ENCODE data around the gene AFMID.
A peak's percentile ranks its signal among the peaks of the same experiment; 100 is the strongest.

The AFMID gene

DNA sequence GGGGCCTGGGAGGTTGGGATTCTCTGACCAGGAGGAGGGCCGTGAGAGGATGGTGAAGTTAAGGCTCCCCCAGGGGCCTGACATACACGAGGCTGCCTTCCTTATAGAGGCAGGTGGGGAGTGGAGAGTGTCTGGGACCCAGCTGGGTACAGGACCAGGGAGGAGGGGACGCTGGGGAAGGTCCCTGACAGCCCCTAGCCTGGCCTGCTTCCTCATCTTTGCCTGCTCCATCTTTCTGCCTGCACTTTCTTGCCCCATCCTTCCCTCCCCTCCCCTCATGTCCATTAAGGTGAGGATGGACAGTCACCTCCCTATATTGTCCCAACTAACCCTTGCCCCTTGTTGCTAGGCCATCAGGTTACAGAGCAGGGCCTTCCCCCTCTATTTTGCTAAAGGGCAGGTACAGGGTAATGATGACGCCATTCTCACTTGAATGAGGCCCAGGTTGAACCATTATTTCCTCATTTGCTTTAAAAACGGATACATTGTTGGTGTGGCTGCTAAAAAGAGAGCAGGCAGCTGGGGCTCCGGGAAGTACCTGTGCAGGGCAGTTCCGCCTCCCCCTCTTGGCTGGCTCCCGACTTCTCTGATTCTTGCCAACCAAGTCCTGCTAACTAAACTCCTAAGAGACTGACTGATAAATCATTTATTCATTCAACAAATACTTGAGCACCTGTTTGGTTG, 39.7 kb upstream of the AFMID start:
- TF ChIP-seq, protein P1, sequence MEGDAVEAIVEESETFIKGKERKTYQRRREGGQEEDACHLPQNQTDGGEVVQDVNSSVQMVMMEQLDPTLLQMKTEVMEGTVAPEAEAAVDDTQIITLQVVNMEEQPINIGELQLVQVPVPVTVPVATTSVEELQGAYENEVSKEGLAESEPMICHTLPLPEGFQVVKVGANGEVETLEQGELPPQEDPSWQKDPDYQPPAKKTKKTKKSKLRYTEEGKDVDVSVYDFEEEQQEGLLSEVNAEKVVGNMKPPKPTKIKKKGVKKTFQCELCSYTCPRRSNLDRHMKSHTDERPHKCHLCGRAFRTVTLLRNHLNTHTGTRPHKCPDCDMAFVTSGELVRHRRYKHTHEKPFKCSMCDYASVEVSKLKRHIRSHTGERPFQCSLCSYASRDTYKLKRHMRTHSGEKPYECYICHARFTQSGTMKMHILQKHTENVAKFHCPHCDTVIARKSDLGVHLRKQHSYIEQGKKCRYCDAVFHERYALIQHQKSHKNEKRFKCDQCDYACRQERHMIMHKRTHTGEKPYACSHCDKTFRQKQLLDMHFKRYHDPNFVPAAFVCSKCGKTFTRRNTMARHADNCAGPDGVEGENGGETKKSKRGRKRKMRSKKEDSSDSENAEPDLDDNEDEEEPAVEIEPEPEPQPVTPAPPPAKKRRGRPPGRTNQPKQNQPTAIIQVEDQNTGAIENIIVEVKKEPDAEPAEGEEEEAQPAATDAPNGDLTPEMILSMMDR (IDR thresholded peaks at IDR 0.05; ENCODE audit: low read depth, low read length): no peak
- no peak overlapping the region for H3K4me3 ChIP-seq (ENCODE audit: low read depth, low read length)
- in situ Hi-C loops (cut with HindIII; ENCODE audit: low sequenced_read_pairs): no loop called here
- DNase-seq (ENCODE audit: low read depth, low spot score): no peak

DNA sequence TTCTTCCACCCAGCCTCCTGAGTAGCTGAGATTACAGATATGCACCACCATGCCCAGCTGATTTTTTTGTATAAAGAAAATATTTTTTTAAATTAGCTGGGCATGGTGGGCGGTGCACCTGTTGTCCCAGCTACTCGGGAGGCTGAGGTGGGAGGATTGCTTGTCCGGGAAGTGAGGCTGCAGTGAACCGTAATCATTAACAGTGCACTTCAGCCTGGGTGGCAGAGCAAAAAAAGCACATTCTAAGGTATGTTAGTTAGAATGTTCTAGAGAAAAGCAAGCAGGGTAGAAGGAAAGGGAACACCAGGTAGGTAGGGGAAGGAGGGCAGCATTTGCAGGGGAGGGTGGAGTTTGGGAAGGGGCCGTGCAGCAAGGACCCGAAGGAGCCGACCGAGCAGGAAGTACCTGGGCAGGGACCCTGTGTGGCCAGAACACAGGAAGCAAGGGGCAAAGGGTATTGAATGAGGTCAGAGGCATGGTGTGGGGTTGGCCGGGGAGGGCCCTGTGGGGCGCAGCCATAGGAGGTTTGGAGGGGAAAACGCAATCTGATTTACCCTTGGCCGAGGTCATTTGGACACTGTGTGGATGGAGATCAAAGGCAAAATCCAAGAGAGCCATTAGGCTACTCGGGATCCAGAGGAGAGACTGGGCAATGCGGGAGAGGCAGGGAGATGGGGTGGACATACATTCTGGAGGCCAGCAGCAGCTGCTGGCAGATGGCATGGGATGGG, 38.7 kb upstream of the AFMID start:
- in situ Hi-C loops (cut with HindIII; ENCODE audit: low sequenced_read_pairs): no loop called here
- no peak for DNase-seq (ENCODE audit: low read depth, low spot score)
- no peak overlapping the region for H3K4me3 ChIP-seq (ENCODE audit: low read depth, low read length)
- TF ChIP-seq, protein P1 (IDR thresholded peaks at IDR 0.05; ENCODE audit: low read depth, low read length): no peak

DNA sequence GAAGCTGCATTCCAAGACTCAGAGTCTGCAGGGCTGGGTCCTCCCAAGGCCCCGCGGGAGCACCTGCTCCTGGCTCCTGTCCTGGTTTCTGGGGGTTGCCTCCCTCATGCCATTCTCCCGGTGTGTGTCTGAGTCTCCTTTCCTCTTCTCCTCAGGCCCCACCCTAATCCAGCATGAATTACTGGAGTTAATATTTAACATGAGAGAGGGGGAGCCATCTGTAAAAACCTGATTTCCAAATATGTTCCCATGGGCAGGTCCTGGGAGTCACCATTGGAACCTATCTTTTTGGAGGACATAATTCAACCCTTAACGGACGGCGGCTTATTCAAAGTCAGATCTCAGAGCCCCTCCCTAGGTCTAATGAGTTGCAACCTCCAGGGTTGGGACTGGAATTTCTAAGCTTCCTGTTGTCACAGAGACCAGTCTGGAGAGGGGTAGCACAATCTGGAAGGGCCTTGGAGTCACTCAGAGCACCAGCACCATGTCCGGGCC, 35.6 kb upstream of the AFMID start:
- no peak for DNase-seq (ENCODE audit: low read depth, low spot score)
- TF ChIP-seq, protein P1 (IDR thresholded peaks at IDR 0.05; ENCODE audit: low read depth, low read length): no peak
- H3K4me3 ChIP-seq (ENCODE audit: low read depth, low read length): no peak overlapping the region
- in situ Hi-C loops (cut with HindIII; ENCODE audit: low sequenced_read_pairs): no loop called here

DNA sequence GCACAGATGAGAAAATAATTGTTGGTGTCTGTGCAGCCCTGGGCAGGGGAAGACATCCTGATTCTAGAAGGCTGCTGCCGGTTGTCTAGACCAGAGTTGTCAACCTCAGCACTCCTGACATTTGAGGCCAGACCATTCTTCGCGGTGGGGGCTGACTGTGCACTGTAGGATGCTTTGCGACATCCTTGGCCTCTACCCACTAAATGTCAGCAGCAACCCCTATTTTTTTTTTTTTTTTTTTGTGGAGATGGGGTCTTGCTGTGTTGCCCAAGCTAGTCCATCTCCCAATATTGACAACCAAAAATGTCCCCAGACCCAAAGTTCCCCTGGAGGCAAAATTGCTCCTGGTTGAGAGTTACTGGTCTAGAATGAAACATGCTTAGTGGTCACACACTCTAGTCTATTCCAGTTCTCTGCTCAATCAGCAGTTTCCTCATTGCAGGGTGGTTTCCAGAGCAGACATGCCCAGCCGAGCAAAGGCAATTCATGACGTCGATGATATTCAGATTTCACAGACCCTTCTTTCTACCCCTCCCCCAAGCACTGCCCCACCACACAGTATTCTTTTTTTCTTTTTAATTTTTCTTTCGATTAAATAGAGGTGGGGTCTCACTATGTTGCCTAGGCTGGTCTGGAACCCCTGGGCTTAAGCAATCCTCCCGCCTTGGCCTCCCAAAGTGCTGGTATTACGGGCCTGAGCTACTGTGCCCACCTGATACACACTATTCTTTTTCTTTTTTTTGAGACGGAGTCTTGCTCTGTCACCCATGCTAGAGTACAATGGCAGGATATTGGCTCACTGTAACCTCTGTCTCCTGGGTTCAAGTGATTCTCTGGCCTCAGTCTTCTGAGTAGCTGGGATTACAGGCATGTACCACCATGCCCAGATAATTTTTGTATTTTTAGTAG, 32.0 kb upstream of the AFMID start:
- in situ Hi-C loops (cut with HindIII; ENCODE audit: low sequenced_read_pairs): no loop called here
- TF ChIP-seq, protein P1 (IDR thresholded peaks at IDR 0.05; ENCODE audit: low read depth, low read length): no peak
- DNase-seq (ENCODE audit: low read depth, low spot score): no peak
- H3K4me3 ChIP-seq (ENCODE audit: low read depth, low read length): no peak overlapping the region

DNA sequence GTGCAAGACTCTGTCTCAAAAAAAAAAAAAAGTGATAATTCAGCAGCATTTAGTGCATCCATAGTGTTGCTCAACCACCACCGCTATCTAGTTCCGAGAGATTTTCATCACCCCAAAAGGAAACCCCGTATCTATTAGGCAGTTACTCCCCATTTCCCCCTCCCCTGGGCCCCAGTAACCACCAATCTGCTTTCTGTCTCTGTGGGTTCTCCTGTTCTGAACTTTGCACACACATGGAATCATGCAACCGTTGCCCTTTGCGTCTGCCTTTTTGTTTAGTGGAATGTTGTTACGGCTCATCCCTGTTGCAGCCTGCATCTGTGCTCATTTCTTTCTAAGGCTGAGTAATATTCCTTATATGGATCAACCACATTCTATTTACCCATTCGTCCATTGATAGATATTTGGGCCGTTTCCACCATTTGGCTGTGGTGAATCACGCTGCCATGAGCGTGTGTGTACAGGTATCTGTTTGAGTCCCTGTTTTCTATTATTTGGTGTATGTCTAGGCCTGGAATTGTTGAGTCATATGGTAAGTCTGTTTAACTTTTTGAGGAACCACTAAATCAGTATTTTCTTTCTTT, 27.5 kb upstream of the AFMID start:
- TF ChIP-seq, protein P1 (IDR thresholded peaks at IDR 0.05; ENCODE audit: low read depth, low read length): no peak
- in situ Hi-C loops (cut with HindIII; ENCODE audit: low sequenced_read_pairs): no loop called here
- peak; percentile 48 for DNase-seq (ENCODE audit: low read depth, low spot score)
- no peak overlapping the region for H3K4me3 ChIP-seq (ENCODE audit: low read depth, low read length)
